ENCODE data around the gene HTR6. TPM values are rescaled to one million over a fixed set of nuclear protein-coding genes. Genes with fewer than 3 reads are reported as not detected.

HTR6 gene
- total RNA-seq, 1 donor from 2014 or later: not detected

- no peak for ATAC-seq
These were observed 7.2 kb upstream of the HTR6 start for GRCh38 chr1:19657511-19657910.

- ATAC-seq: no peak
These were observed 6.5 kb upstream of the HTR6 start for GRCh38 chr1:19658186-19658585.

DNA sequence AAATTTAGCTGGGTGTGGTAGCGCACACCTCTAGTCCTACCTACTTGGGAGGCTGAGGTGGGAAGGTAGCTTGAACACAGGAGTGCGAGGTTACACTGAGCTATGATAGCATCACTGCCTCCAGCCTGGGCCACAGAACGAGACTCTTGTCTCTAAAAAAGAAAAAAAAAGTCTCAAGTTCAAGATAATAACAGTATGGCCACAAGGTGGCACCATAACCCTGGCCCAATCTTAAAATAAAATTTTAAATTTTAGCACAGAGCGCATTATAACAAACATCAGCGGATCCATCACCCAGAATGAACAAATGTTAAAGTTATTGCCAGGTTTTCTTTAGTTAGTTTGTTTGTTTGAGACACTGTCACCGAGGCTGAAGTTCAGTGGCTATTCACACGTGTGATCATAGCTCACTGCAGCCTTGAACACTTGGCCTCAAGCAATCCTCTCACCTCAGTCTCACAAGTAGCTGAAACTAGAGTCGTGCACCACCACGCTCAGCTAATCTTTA is 2.9 kb upstream of the HTR6 start:
- peak; percentile 11 for ATAC-seq

GRCh38 chr1:19662313-19662712 is 2.4 kb upstream of the HTR6 start:
- no peak for ATAC-seq

DNA sequence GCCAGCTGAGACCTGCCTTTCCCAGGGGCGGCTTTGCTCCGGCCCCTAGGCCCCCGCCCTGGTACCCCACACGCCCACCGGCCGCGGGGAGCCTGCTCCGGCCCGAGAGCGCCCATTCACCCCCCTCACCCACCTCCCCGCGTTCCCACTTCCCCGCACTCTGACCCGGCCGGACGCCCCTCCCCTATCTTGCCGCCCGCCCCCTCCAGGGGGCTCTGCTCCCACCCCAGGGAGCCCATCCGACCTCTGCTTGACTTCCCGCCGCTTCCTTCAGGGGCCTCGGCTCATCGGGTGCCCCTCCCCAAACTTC is 466 bp downstream of the HTR6 start:
- no peak for ATAC-seq

DNA sequence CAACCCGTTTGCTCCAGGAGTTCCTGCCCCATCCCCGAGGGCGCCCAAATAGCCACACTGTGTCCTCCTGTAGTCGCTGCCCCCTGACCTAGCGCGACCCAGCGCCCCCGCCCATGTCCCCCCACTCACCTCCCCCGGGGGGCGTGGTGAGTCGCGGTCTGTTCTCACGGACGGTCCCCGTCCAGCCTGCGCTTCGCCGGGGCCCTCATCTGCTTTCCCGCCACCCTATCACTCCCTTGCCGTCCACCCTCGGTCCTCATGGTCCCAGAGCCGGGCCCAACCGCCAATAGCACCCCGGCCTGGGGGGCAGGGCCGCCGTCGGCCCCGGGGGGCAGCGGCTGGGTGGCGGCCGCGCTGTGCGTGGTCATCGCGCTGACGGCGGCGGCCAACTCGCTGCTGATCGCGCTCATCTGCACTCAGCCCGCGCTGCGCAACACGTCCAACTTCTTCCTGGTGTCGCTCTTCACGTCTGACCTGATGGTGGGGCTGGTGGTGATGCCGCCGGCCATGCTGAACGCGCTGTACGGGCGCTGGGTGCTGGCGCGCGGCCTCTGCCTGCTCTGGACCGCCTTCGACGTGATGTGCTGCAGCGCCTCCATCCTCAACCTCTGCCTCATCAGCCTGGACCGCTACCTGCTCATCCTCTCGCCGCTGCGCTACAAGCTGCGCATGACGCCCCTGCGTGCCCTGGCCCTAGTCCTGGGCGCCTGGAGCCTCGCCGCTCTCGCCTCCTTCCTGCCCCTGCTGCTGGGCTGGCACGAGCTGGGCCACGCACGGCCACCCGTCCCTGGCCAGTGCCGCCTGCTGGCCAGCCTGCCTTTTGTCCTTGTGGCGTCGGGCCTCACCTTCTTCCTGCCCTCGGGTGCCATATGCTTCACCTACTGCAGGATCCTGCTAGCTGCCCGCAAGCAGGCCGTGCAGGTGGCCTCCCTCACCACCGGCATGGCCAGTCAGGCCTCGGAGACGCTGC is 1.1 kb downstream of the HTR6 start:
- peak; percentile 22 for ATAC-seq

GRCh38 chr1:19668888-19669287 is 4.2 kb downstream of the HTR6 start:
- no peak for ATAC-seq

DNA sequence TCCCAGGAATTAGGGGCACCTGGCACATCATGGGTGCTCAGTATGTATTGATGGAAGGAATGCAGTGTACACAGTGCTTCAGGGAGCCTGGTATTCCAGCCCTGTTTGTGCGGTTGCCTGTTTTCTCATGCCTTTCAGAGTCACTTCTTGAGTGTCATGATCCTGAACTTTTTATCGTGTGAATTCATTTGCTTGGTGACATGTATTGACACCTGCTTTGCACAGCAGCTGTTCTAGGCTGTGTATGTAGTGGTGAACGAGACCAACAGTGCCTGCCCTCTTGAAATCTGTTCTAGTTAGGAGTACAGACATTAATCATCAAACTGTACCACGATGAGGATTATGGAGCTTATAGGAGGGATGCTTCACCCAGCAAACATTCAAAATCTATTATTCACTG is 6.1 kb downstream of the HTR6 start:
- no peak for ATAC-seq

- ATAC-seq: no peak
These were observed 7.6 kb downstream of the HTR6 start for GRCh38 chr1:19672237-19672636.

DNA sequence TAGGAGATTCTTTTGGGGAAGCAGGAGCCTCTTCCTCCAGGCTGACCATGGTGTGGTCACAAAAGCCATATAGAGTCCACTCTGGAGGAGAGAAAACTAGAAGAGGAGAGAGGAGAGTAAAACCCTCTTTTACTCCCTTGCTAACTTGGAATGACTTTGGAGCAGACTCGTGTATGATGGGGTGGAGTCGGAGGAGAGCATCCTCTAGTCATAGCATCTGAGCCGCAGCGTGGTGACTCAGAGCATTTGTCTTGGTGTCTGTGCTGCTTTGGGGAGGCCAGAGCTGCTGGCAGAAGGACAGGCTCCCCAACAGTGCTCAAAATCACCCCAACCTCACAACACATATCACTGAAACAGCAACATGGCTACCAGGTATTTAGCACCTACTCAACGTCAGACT is 11.1 kb downstream of the HTR6 start:
- ATAC-seq: no peak

DNA sequence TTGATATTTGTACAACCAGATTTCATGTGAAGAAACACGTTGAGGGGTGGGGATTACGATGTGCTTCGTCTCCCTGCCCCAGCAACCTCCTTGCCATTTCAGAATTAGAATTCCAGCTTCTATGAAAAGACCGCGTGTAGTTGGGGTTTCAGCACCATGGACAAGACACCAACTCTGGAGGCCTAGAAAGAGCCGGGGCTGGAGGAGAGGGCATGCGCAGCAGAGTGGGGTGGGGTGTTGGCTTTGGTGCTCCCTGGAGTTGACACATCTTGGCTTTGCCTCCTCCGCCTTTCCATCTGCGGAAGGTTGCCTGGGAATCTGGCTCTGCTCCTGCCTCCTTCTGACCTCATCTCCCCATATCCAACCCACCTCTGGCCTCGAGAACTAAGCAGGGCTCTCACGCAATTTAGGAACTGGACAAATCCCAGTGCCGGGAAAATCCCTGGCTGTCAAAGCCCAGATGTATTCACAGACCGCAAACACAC is 11.8 kb downstream of the HTR6 start:
- ATAC-seq: peak; percentile 73

DNA sequence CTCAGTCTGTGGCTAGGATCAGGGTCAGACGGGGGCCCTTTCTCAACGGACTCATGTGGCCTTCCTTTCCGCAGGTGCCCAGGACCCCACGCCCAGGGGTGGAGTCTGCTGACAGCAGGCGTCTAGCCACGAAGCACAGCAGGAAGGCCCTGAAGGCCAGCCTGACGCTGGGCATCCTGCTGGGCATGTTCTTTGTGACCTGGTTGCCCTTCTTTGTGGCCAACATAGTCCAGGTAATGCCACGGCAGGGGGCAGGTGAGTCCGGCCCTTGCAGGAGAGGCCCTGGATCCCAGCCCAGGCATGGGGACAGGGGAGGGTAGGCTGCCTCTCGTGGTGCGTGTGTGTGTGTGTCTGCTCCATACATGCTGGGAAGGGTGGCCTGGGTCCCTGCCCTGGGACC is 13.8 kb downstream of the HTR6 start:
- ATAC-seq: peak; percentile 9

- no peak for ATAC-seq
These were observed 14.3 kb downstream of the HTR6 start for GRCh38 chr1:19678931-19679453.

DNA sequence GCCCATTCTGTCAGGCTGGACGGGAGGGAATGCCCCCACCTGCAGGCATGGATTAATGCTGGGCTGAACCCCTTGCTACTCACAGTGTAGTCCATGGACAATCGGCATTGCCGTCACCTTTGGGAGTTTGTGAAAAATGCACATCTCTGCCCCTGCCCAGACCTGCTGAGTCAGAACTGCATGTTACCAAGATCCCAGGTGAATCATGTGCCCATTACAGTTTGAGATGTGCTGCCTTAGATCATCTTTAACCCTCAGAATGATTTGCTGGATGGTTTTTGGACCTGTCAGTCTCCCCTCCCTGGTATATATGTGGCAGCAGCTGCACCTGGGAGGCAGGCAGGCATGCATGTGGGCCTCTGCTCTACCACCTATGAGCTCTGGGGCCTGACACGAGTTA is 15.0 kb downstream of the HTR6 start:
- ATAC-seq: no peak

DNA sequence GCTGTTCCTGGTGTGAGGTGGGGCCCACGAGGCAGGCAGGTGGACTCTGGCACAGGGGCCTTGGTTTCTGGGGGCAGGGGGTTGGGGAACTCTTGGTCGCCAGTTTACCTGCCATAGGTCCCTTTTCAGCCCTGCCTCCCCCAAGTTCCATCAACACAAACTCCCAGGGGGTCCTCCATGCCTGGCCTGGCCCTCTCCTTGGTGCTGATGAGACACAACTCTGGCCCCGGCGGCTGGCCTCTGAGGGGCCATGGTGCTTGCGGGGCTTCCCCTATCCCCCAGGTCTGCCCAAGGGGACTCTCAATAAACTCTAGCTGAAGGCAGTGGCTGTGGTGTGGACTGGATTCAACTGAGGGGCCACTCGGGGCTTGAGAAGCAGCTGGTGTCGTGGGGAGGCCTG is 16.0 kb downstream of the HTR6 start:
- ATAC-seq: no peak

- ATAC-seq: peak; percentile 53
These were observed 17.6 kb downstream of the HTR6 start for GRCh38 chr1:19682257-19682656.

DNA sequence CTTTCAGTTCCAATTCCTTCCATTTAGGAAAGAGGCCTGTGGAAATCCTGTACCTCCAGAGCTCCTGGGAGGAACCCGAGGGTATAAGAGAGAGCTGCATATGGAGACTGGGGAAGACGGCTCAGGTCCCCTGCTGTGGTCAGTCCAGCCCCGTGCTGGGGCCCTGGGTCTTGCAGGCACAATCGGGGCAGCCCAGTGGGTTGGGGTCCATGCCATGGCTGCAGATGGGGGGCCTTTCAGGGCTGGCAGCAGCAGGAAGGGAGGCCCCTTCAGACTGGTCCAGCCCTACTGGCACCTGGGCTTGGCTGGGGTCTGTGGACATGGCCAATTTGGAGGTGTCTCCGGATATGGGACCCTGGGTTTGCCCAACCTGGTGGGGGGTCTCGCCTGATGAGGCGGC is 18.2 kb downstream of the HTR6 start:
- no peak for ATAC-seq

DNA sequence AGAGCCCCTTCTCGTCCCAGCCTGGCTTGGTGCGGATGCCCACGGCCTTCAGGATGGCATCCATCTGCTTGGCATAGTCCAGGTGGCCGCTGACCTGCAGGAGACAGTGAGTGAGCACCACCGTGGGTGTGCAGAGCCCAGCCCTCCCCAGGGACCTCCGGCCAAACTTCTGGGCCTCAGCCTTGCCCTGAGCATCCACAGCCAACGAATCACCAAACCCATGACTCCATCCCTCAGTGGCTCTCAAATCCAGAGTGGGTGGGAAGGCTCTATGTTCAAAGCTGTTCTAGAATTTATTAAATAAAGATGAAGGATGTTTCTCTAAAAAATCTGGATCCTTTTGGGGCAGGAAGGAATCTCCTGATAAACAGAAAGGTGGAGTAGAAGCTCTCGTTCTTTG is 18.7 kb downstream of the HTR6 start:
- no peak for ATAC-seq

- ATAC-seq: no peak
These were observed 20.0 kb downstream of the HTR6 start for GRCh38 chr1:19684677-19685076.

- ATAC-seq: no peak
These were observed 21.3 kb downstream of the HTR6 start for GRCh38 chr1:19685994-19686393.

DNA sequence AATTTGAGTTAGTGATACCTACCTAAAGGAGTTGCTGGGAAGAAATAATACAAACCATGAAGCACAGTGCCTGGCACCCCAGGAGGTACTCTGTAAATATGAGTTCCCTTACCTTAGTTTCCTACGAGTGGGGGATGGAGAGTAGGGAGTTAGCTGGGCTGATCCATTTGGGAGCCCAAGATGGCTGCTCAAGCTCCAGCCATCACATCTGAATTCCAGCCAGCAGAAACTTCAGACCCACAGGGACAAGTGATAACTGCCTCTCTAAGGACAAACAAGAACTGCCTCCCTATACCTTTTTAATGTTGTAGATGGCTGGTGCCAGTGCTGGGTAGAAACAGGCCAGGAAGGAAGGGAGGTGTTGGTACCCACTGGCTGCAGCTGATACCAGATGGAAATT is 22.7 kb downstream of the HTR6 start:
- no peak for ATAC-seq

- no peak for ATAC-seq
These were observed 23.6 kb downstream of the HTR6 start for GRCh38 chr1:19688041-19688842.

GRCh38 chr1:19689085-19689757 is 24.5 kb downstream of the HTR6 start:
- ATAC-seq: no peak

Data from esophagus mucosa (tissue), 1 donor.